NT2/D1 (cell line): Measurements from ENCODE around the gene ELP4.

Experiments
- YY1 ChIP-seq: IDR thresholded peaks from 2 replicates; pipeline ENCODE4 v1.6.1; 2011; ENCODE audit not compliant: insufficient read length, insufficient read depth
- ZNF274 ChIP-seq: IDR thresholded peaks from 2 replicates; pipeline ENCODE4 v1.6.1; 2011; ENCODE audit warnings: mild to moderate bottlenecking, low read depth, low read length

DNA sequence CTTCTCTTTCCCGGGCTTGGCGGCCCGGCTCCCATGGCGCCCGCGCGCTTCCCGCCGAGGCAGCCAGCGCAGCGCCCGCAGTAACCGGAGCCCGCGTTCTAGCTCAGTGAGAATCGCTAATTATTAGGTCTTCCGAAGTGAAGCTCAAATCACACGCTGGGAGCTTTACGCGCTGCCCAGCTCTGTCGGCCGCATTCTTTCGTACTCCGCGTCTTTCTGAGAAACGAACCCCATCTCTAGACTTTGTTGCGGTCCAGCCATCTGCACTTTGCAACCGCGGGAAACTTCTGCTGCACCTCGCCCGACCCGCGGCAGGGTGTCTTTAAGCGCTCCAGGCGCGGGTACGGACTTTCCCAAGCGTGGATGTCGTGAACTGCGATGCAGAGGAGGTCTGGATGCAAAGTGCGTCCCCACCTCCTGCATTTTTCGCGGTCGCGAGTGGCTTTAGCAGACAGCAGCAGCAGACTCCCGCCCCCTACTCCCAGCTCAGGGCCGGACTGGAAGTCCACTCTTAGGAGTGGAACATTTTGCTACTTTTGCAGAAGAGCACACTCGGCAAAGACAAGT is 307.6 kb downstream of the ELP4 start:
- TF ChIP-seq YY1 = no peak
- TF ChIP-seq ZNF274 = no peak
